SU-DHL-6 (cell line): ENCODE data around the gene MMP15.

Experiments
- H2AFZ ChIP-seq: fragments of 200-600 bp; sonication (generic); 2 replicates; pipeline ENCODE4 v1.6.1; 2014; ENCODE audit warnings: low read depth, mild to moderate bottlenecking, moderate library complexity, mixed read lengths, antibody characterized with exemption, low read length; ENCODE audit not compliant: severe bottlenecking
- H3F3A ChIP-seq: fragments of 200-600 bp; shearing (Covaris generic); 2 replicates; pipeline ENCODE4 v1.6.0; 2016; ENCODE audit warnings: antibody characterized with exemption, mild to moderate bottlenecking; ENCODE audit not compliant: insufficient read depth
- H3K27ac ChIP-seq: fragments of 200-600 bp; sonication (generic); 2 replicates; pipeline ENCODE4 v1.5.1; 2016; ENCODE audit warnings: low read depth, mild to moderate bottlenecking, low read length, moderate library complexity, mixed read lengths
- H3K27me3 ChIP-seq: fragments of 200-600 bp; sonication (generic), shearing (Covaris generic); 2 replicates; pipeline ENCODE4 v1.6.0; 2014; ENCODE audit warnings: mild to moderate bottlenecking, low read length
- H3K36me3 ChIP-seq: fragments of 200-600 bp; sonication (generic); 2 replicates; pipeline ENCODE4 v1.6.1; 2014; ENCODE audit warnings: mild to moderate bottlenecking, low read length, mixed read lengths
- H3K4me2 ChIP-seq: fragments of 300-600, 200-600 bp; shearing (Covaris generic), sonication (generic); 2 replicates; pipeline ENCODE4 v1.6.0; 2014; ENCODE audit warnings: low read length, low read depth, mild to moderate bottlenecking; ENCODE audit not compliant: poor library complexity, severe bottlenecking
- H3K4me3 ChIP-seq: fragments of 200-600 bp; sonication (generic); 2 replicates; pipeline ENCODE4 v1.5.1; 2014; ENCODE audit warnings: antibody characterized with exemption, low read length, mild to moderate bottlenecking, mixed read lengths; ENCODE audit not compliant: insufficient read depth, poor library complexity, severe bottlenecking
- H3K79me2 ChIP-seq: fragments of 200-600 bp; sonication (generic); 2 replicates; pipeline ENCODE4 v1.6.1; 2014; ENCODE audit warnings: mild to moderate bottlenecking, low read length, moderate library complexity; ENCODE audit not compliant: insufficient read depth
- H3K9ac ChIP-seq: fragments of 200-600 bp; sonication (generic); 2 replicates; pipeline ENCODE4 v1.7.0; 2014; ENCODE audit warnings: mild to moderate bottlenecking, low read length
- H3K9me2 ChIP-seq: fragments of 200-600 bp; sonication (generic); replicated peaks from 2 replicates; pipeline ENCODE4 v1.6.1; 2014; ENCODE audit warnings: low read length; ENCODE audit not compliant: insufficient read depth
- H3K9me3 ChIP-seq: fragments of 200-600 bp; sonication (generic); 2 replicates; pipeline ENCODE4 v1.6.1; 2014; ENCODE audit warnings: low read length, mixed read lengths; ENCODE audit not compliant: insufficient read depth
- H4K20me1 ChIP-seq: fragments of 200-600 bp; sonication (generic); 2 replicates; pipeline ENCODE4 v1.6.1; 2014; ENCODE audit warnings: low read depth, mild to moderate bottlenecking, antibody characterized with exemption, low read length, moderate library complexity, mixed read lengths
- EZH2phosphoT487 ChIP-seq: fragments of 200-600 bp; sonication (generic), shearing (Covaris generic); conservative IDR thresholded peaks from 2 replicates; pipeline ENCODE4 v1.6.1; 2018; ENCODE audit warnings: mild to moderate bottlenecking, antibody characterized with exemption, low read length, moderate library complexity, mixed read lengths
- TF ChIP-seq, protein P1 (sequence below): fragments of 200-600 bp; sonication (generic); IDR thresholded peaks from one replicate; pipeline ENCODE4 v1.5.1; 2017; ENCODE audit warnings: antibody characterized with exemption, mild to moderate bottlenecking, low read length, moderate library complexity; ENCODE audit not compliant: insufficient read depth, poor library complexity, severe bottlenecking

Gene MMP15

DNA sequence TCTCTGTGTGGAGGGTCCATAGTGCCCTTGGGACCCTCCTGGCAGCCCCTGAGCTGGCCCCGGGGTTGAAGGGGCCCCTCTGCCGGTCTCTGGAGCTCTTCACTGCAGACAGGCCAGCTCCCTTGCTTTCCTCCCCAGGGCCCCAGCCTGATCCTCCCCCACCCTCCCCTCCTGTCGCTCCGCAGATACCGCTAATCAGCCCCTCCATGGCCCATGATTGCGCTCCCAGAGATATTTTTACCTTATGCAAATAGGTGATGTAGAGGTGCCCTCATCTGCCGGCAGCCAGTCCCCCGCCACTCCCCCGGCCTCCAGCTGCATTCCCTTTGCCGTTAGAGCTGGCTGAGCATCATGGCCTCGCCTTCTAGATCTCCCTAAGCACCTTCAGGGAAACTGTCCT lies 9.2 kb downstream of the MMP15 start:
- Histone ChIP-seq H3K79me2 (no peaks in the 10 kb centered on the region), H3K9me3 (no peaks in the 10 kb centered on the region), H3K4me3 (no peak overlapping the region), H3F3A (no peaks in the 10 kb centered on the region), H3K27me3 (no peaks in the 10 kb centered on the region), H3K27ac (no peak overlapping the region), H4K20me1 (no peaks in the 10 kb centered on the region), H3K4me2 (peak overlapping the region; percentile 27), H3K36me3 (no peaks in the 10 kb centered on the region), H3K9ac (no peak overlapping the region; the same call in 1 of the 2 replicates), H3K9me2 (no peaks in the 10 kb centered on the region), H2AFZ (no peak overlapping the region)
- TF ChIP-seq, protein P1, sequence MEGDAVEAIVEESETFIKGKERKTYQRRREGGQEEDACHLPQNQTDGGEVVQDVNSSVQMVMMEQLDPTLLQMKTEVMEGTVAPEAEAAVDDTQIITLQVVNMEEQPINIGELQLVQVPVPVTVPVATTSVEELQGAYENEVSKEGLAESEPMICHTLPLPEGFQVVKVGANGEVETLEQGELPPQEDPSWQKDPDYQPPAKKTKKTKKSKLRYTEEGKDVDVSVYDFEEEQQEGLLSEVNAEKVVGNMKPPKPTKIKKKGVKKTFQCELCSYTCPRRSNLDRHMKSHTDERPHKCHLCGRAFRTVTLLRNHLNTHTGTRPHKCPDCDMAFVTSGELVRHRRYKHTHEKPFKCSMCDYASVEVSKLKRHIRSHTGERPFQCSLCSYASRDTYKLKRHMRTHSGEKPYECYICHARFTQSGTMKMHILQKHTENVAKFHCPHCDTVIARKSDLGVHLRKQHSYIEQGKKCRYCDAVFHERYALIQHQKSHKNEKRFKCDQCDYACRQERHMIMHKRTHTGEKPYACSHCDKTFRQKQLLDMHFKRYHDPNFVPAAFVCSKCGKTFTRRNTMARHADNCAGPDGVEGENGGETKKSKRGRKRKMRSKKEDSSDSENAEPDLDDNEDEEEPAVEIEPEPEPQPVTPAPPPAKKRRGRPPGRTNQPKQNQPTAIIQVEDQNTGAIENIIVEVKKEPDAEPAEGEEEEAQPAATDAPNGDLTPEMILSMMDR, result no peak
- no peak for TF ChIP-seq EZH2phosphoT487

GRCh38 chr16:58035356-58036170 lies 10.0 kb downstream of the MMP15 start:
- no peaks in the 10 kb centered on the region for H3K36me3 ChIP-seq
- H3K4me3 ChIP-seq, result no peak overlapping the region
- TF ChIP-seq EZH2phosphoT487, result no peak
- TF ChIP-seq, protein P1, result no peak
- H3K9me3 ChIP-seq, result no peaks in the 10 kb centered on the region
- no peaks in the 10 kb centered on the region for H4K20me1 ChIP-seq
- H3K9me2 ChIP-seq, result no peaks in the 10 kb centered on the region
- no peak overlapping the region for H2AFZ ChIP-seq
- no peak overlapping the region for H3K27ac ChIP-seq
- no peaks in the 10 kb centered on the region for H3K79me2 ChIP-seq
- no peak overlapping the region for H3K4me2 ChIP-seq
- H3K27me3 ChIP-seq, result no peaks in the 10 kb centered on the region
- no peak overlapping the region for H3K9ac ChIP-seq
- no peaks in the 10 kb centered on the region for H3F3A ChIP-seq

GRCh38 chr16:58036943-58037342 lies 11.4 kb downstream of the MMP15 start:
- Histone ChIP-seq H2AFZ (no peak overlapping the region), H3F3A (no peaks in the 10 kb centered on the region), H3K9me3 (no peaks in the 10 kb centered on the region), H3K9ac (no peak overlapping the region), H3K4me3 (no peak overlapping the region), H4K20me1 (no peaks in the 10 kb centered on the region), H3K9me2 (no peaks in the 10 kb centered on the region), H3K27ac (no peak overlapping the region), H3K36me3 (no peaks in the 10 kb centered on the region), H3K4me2 (no peak overlapping the region), H3K79me2 (no peaks in the 10 kb centered on the region), H3K27me3 (no peaks in the 10 kb centered on the region)
- TF ChIP-seq, protein P1, result no peak
- no peak for TF ChIP-seq EZH2phosphoT487
